Measurements from ENCODE around the gene TGFBI.

TGFBI gene

GRCh38 chr5:135996611-135997010 is 32.2 kb upstream of the TGFBI start:
- Mint-ChIP-seq H3K4me3 (no peak overlapping the region), H3K27ac (no peak overlapping the region), H3K4me1 (no peaks in the 10 kb centered on the region), H3K27me3 (peaks cover 5% of the 10 kb centered on the region), H3K36me3 (no peaks in the 10 kb centered on the region), H3K9me3 (no peaks in the 10 kb centered on the region)
- no peak for DNase-seq
- CTCF ChIA-PET, result no interaction called here

GRCh38 chr5:135997673-135998335 is 31.0 kb upstream of the TGFBI start:
- no peak overlapping the region for H3K27ac Mint-ChIP-seq
- peaks cover 5% of the 10 kb centered on the region for H3K27me3 Mint-ChIP-seq
- H3K4me1 Mint-ChIP-seq, result no peaks in the 10 kb centered on the region
- H3K9me3 Mint-ChIP-seq, result no peaks in the 10 kb centered on the region
- DNase-seq, result no peak
- CTCF ChIA-PET, result no interaction called here
- no peak overlapping the region for H3K4me3 Mint-ChIP-seq
- H3K36me3 Mint-ChIP-seq, result no peaks in the 10 kb centered on the region

GRCh38 chr5:135998889-135999288 is 29.9 kb upstream of the TGFBI start:
- H3K36me3 Mint-ChIP-seq, result no peaks in the 10 kb centered on the region
- CTCF ChIA-PET, result no interaction called here
- no peaks in the 10 kb centered on the region for H3K4me1 Mint-ChIP-seq
- DNase-seq, result no peak
- no peak overlapping the region for H3K27ac Mint-ChIP-seq
- no peaks in the 10 kb centered on the region for H3K9me3 Mint-ChIP-seq
- peaks cover 5% of the 10 kb centered on the region for H3K27me3 Mint-ChIP-seq
- H3K4me3 Mint-ChIP-seq, result no peak overlapping the region

GRCh38 chr5:135999406-136000139 is 29.2 kb upstream of the TGFBI start:
- DNase-seq, result no peak
- CTCF ChIA-PET, result no interaction called here
- Mint-ChIP-seq H3K4me3 (no peak overlapping the region), H3K27ac (no peak overlapping the region), H3K27me3 (peaks cover 5% of the 10 kb centered on the region), H3K9me3 (no peaks in the 10 kb centered on the region), H3K36me3 (no peaks in the 10 kb centered on the region), H3K4me1 (no peaks in the 10 kb centered on the region)

- no peaks in the 10 kb centered on the region for H3K4me1 Mint-ChIP-seq
- no peak overlapping the region for H3K4me3 Mint-ChIP-seq
- H3K9me3 Mint-ChIP-seq, result no peaks in the 10 kb centered on the region
- CTCF ChIA-PET, result no interaction called here
- H3K36me3 Mint-ChIP-seq, result no peaks in the 10 kb centered on the region
- no peak for DNase-seq
- H3K27me3 Mint-ChIP-seq, result peaks cover 5% of the 10 kb centered on the region
- H3K27ac Mint-ChIP-seq, result no peak overlapping the region
Measured at GRCh38 chr5:136000147-136000546, 28.6 kb upstream of the TGFBI start.

GRCh38 chr5:136000932-136001331 is 27.9 kb upstream of the TGFBI start:
- DNase-seq, result no peak
- Mint-ChIP-seq H3K27ac (no peak overlapping the region), H3K9me3 (no peaks in the 10 kb centered on the region), H3K4me3 (no peak overlapping the region), H3K4me1 (no peaks in the 10 kb centered on the region), H3K36me3 (no peaks in the 10 kb centered on the region), H3K27me3 (peaks cover 5% of the 10 kb centered on the region)
- CTCF ChIA-PET, result no interaction called here

- CTCF ChIA-PET, result no interaction called here
- Mint-ChIP-seq H3K27ac (no peak overlapping the region), H3K36me3 (no peaks in the 10 kb centered on the region), H3K9me3 (no peaks in the 10 kb centered on the region), H3K4me1 (no peaks in the 10 kb centered on the region), H3K4me3 (no peak overlapping the region), H3K27me3 (peaks cover under 1% of the 10 kb centered on the region)
- DNase-seq, result no peak
Measured at GRCh38 chr5:136001466-136001981, 27.3 kb upstream of the TGFBI start.

GRCh38 chr5:136004436-136004835 is 24.4 kb upstream of the TGFBI start:
- CTCF ChIA-PET, result no interaction called here
- Mint-ChIP-seq H3K27me3 (no peaks in the 10 kb centered on the region), H3K36me3 (no peaks in the 10 kb centered on the region), H3K4me1 (no peaks in the 10 kb centered on the region), H3K9me3 (no peaks in the 10 kb centered on the region), H3K4me3 (no peak overlapping the region), H3K27ac (no peak overlapping the region)
- no peak for DNase-seq

- Mint-ChIP-seq H3K27ac (no peak overlapping the region), H3K36me3 (no peaks in the 10 kb centered on the region), H3K27me3 (no peaks in the 10 kb centered on the region), H3K4me1 (no peaks in the 10 kb centered on the region), H3K9me3 (no peaks in the 10 kb centered on the region), H3K4me3 (no peak overlapping the region)
- CTCF ChIA-PET, result interaction anchor here (1.3 kb wide), 1 partner anchor 78 kb away, joined by 4 read pairs; no protein-coding TSS in a partner anchor
- DNase-seq, result no peak
Measured at GRCh38 chr5:136005476-136005875, 23.3 kb upstream of the TGFBI start.

GRCh38 chr5:136006164-136006563 is 22.6 kb upstream of the TGFBI start:
- Mint-ChIP-seq H3K4me3 (no peak overlapping the region), H3K36me3 (no peaks in the 10 kb centered on the region), H3K27me3 (no peaks in the 10 kb centered on the region), H3K27ac (no peak overlapping the region), H3K4me1 (no peaks in the 10 kb centered on the region), H3K9me3 (no peaks in the 10 kb centered on the region)
- DNase-seq, result no peak
- CTCF ChIA-PET, result interaction anchor here (1.3 kb wide), 1 partner anchor 77 kb away, joined by 4 read pairs; no protein-coding TSS in a partner anchor

- CTCF ChIA-PET, result interaction anchor here (1.3 kb wide), 1 partner anchor 77 kb away, joined by 4 read pairs; no protein-coding TSS in a partner anchor
- H3K4me1 Mint-ChIP-seq, result no peaks in the 10 kb centered on the region
- H3K4me3 Mint-ChIP-seq, result no peak overlapping the region
- H3K9me3 Mint-ChIP-seq, result no peaks in the 10 kb centered on the region
- no peak overlapping the region for H3K27ac Mint-ChIP-seq
- H3K27me3 Mint-ChIP-seq, result no peaks in the 10 kb centered on the region
- H3K36me3 Mint-ChIP-seq, result no peaks in the 10 kb centered on the region
- no peak for DNase-seq
Measured at GRCh38 chr5:136006761-136007251, 22.0 kb upstream of the TGFBI start.

GRCh38 chr5:136007271-136007670 is 21.5 kb upstream of the TGFBI start:
- H3K27me3 Mint-ChIP-seq, result no peaks in the 10 kb centered on the region
- no peaks in the 10 kb centered on the region for H3K9me3 Mint-ChIP-seq
- H3K4me1 Mint-ChIP-seq, result no peaks in the 10 kb centered on the region
- CTCF ChIA-PET, result no interaction called here
- H3K4me3 Mint-ChIP-seq, result no peak overlapping the region
- no peak for DNase-seq
- H3K36me3 Mint-ChIP-seq, result no peaks in the 10 kb centered on the region
- no peak overlapping the region for H3K27ac Mint-ChIP-seq

GRCh38 chr5:136011414-136012001 is 17.3 kb upstream of the TGFBI start:
- Mint-ChIP-seq H3K9me3 (no peaks in the 10 kb centered on the region), H3K4me1 (no peaks in the 10 kb centered on the region), H3K36me3 (no peaks in the 10 kb centered on the region), H3K27ac (no peak overlapping the region), H3K27me3 (no peaks in the 10 kb centered on the region), H3K4me3 (no peak overlapping the region)
- DNase-seq, result no peak
- CTCF ChIA-PET, result no interaction called here

GRCh38 chr5:136012041-136012804 is 16.6 kb upstream of the TGFBI start:
- CTCF ChIA-PET, result no interaction called here
- DNase-seq, result no peak
- H3K36me3 Mint-ChIP-seq, result no peaks in the 10 kb centered on the region
- H3K27ac Mint-ChIP-seq, result no peak overlapping the region
- H3K4me3 Mint-ChIP-seq, result no peak overlapping the region
- H3K4me1 Mint-ChIP-seq, result no peaks in the 10 kb centered on the region
- no peaks in the 10 kb centered on the region for H3K27me3 Mint-ChIP-seq
- no peaks in the 10 kb centered on the region for H3K9me3 Mint-ChIP-seq

Measured in activated naive CD4-positive, alpha-beta T cell treated with anti-CD3 and anti-CD28 coated beads, Interleukin-2, amount 10 ng/mL, durations not matched to agents 7 days and 5 days (primary cell).